Fibroblast of lung (primary cell): ENCODE data around the gene PPP2R1A. TPM values are rescaled to one million over a fixed set of nuclear protein-coding genes. Genes with fewer than 3 reads are reported as not detected.

Source experiments
- DNase-seq, 2 donors: peaks; one replicate each; pipeline versions ENCODE4 v3.0.0 to v3.0.0-alpha.2; 2010; ENCODE audit warnings: low read depth in 2 of 2
- H2AFZ ChIP-seq: 2 replicates; pipeline ENCODE4 v1.5.1; 2012; ENCODE audit warnings: low read length, control low read depth, inconsistent platforms
- H3K27ac ChIP-seq: 2 replicates; pipeline ENCODE4 v1.5.1; 2011; ENCODE audit warnings: low read length, control low read depth; ENCODE audit not compliant: insufficient read depth
- H3K27me3 ChIP-seq: 2 replicates; pipeline ENCODE4 v1.5.1; 2011; ENCODE audit warnings: mild to moderate bottlenecking, low read length; ENCODE audit not compliant: control insufficient read depth, insufficient read depth
- H3K36me3 ChIP-seq: 2 replicates; pipeline ENCODE4 v1.5.1; 2011; ENCODE audit warnings: low read length; ENCODE audit not compliant: control insufficient read depth, insufficient read depth
- H3K4me1 ChIP-seq: 2 replicates; pipeline ENCODE4 v1.5.1; 2011; ENCODE audit warnings: low read length; ENCODE audit not compliant: control insufficient read depth, insufficient read depth; ENCODE audit errors: extremely low read depth
- H3K4me2 ChIP-seq: 2 replicates; pipeline ENCODE4 v1.5.1; 2011; ENCODE audit warnings: low read length, control low read depth; ENCODE audit not compliant: insufficient read depth; ENCODE audit errors: extremely low read depth
- H3K4me3 ChIP-seq, 4 experiments: fragments of 200-600 bp in 1 of 4; sonication (generic) in 1 of 4; replicated peaks in 1 of 4; 2 replicates each; pipeline ENCODE4 v1.5.1; 2011 to 2016; ENCODE audit warnings: low read length in 4 of 4, low read depth in 3 of 4, mild to moderate bottlenecking in 3 of 4, control low read depth in 2 of 4, inconsistent platforms in 1 of 4, mixed read lengths in 1 of 4; ENCODE audit not compliant: insufficient read depth in 1 of 4; ENCODE audit errors: control extremely low read depth in 1 of 4
- H3K79me2 ChIP-seq: 2 replicates; pipeline ENCODE4 v1.5.1; 2012; ENCODE audit warnings: mild to moderate bottlenecking, low read length, inconsistent platforms; ENCODE audit not compliant: control insufficient read depth, insufficient read depth
- H3K9ac ChIP-seq: 2 replicates; pipeline ENCODE4 v1.5.1; 2011; ENCODE audit warnings: mild to moderate bottlenecking, low read length, control low read depth; ENCODE audit not compliant: insufficient read depth
- H3K9me3 ChIP-seq: 2 replicates; pipeline ENCODE4 v1.5.1; 2012; ENCODE audit warnings: low read depth, low read length; ENCODE audit not compliant: control insufficient read depth, insufficient read depth
- H4K20me1 ChIP-seq: 2 replicates; pipeline ENCODE4 v1.5.1; 2011; ENCODE audit warnings: low read length; ENCODE audit not compliant: control insufficient read depth, insufficient read depth; ENCODE audit errors: extremely low read depth
- EZH2 ChIP-seq: IDR thresholded peaks from 2 replicates; pipeline ENCODE4 v1.5.1; 2012; ENCODE audit warnings: low read length, control low read depth, mild to moderate bottlenecking; ENCODE audit errors: missing control alignments
- polyA plus RNA-seq, 2 donors: library from polyadenylated mRNA; depleted of rRNA in 1 of 2; stranded (reverse) in 1 of 2; unstranded in 1 of 2; fragments of >200 nt; gene quantifications; 2 replicates each; pipeline ENCODE4 v1.2.1, GENCODE V29; 2011 to 2012; ENCODE audit warnings: missing spikeins in 1 of 2
- total RNA-seq: library from RNA; depleted of rRNA; stranded (reverse); fragments of >200 nt; gene quantifications from 2 replicates; pipeline ENCODE4 v1.2.1, GENCODE V29; 2014
- TF ChIP-seq, protein P1 (sequence below), 2 donors: IDR thresholded peaks in 1 of 2; conservative IDR thresholded peaks in 1 of 2; 1 replicate in 1 of 2; 2 replicates in 1 of 2; pipeline ENCODE4 v1.5.1; 2011 to 2012; ENCODE audit warnings: low read length in 2 of 2, control low read depth in 1 of 2, inconsistent platforms in 1 of 2, low read depth in 1 of 2, mild to moderate bottlenecking in 1 of 2

PPP2R1A gene
- total and polyA plus RNA-seq, 2 donors (not counting 1 experiment from before 2014, with no cell fraction given): 115 to 171 TPM

GRCh38 chr19:52270266-52270885, 80.5 kb downstream of the PPP2R1A start:
- peak overlapping the region; percentile 50 to 92 (median 90) for H3K4me3 ChIP-seq
- DNase-seq: peak in 1 of 2 donors; percentile 15
- no peaks in the 10 kb centered on the region for H3K9me3 ChIP-seq
- TF ChIP-seq, protein P1, sequence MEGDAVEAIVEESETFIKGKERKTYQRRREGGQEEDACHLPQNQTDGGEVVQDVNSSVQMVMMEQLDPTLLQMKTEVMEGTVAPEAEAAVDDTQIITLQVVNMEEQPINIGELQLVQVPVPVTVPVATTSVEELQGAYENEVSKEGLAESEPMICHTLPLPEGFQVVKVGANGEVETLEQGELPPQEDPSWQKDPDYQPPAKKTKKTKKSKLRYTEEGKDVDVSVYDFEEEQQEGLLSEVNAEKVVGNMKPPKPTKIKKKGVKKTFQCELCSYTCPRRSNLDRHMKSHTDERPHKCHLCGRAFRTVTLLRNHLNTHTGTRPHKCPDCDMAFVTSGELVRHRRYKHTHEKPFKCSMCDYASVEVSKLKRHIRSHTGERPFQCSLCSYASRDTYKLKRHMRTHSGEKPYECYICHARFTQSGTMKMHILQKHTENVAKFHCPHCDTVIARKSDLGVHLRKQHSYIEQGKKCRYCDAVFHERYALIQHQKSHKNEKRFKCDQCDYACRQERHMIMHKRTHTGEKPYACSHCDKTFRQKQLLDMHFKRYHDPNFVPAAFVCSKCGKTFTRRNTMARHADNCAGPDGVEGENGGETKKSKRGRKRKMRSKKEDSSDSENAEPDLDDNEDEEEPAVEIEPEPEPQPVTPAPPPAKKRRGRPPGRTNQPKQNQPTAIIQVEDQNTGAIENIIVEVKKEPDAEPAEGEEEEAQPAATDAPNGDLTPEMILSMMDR (conservative IDR thresholded peaks at IDR 0.05 in 1 of 2, IDR thresholded peaks at IDR 0.05 in 1 of 2; ENCODE audit: low read depth in 1 of 2, low read length in 2 of 2): no peak
- no peak for TF ChIP-seq EZH2
- peaks cover 31% of the 10 kb centered on the region for H3K79me2 ChIP-seq
- H3K27me3 ChIP-seq: no peaks in the 10 kb centered on the region
- peak overlapping the region; percentile 71 for H2AFZ ChIP-seq
- no peaks in the 10 kb centered on the region for H4K20me1 ChIP-seq
- peak overlapping the region; percentile 93 for H3K4me2 ChIP-seq
- H3K4me1 ChIP-seq: no peaks in the 10 kb centered on the region
- H3K27ac ChIP-seq: peak overlapping the region; percentile 97
- H3K36me3 ChIP-seq: peaks cover 2% of the 10 kb centered on the region
- peak overlapping the region; percentile 92 for H3K9ac ChIP-seq

DNA sequence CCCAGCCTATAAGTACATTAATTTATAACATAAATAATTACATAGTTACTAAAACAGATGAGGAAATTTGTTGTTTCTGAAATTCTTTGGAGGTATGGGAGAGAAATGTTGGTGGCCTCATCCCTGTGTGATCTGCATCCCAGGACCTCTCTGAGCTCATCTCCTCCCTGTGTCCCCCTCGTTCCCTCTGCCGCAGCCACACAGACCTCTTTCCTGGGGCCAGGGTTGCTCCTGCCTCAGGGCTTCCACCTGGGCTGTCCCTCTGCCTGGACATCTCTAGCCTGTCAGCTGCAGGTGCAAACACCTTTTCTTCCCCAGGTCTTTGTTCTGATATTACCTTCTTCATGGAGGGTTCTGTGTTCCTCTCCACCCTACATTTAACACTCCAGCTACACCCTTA, 83.4 kb downstream of the PPP2R1A start:
- Histone ChIP-seq H3K4me3 (no peak overlapping the region), H3K79me2 (peaks cover 45% of the 10 kb centered on the region), H3K4me1 (no peaks in the 10 kb centered on the region), H2AFZ (no peak overlapping the region), H3K27ac (no peak overlapping the region), H3K9me3 (no peaks in the 10 kb centered on the region), H3K9ac (no peak overlapping the region), H3K4me2 (no peak overlapping the region), H3K27me3 (no peaks in the 10 kb centered on the region), H4K20me1 (no peaks in the 10 kb centered on the region), H3K36me3 (peaks cover 2% of the 10 kb centered on the region)
- no peak for DNase-seq
- TF ChIP-seq EZH2: no peak
- TF ChIP-seq, protein P1 (conservative IDR thresholded peaks at IDR 0.05 in 1 of 2, IDR thresholded peaks at IDR 0.05 in 1 of 2; ENCODE audit: low read depth in 1 of 2, low read length in 2 of 2): no peak

GRCh38 chr19:52274191-52274590, 84.3 kb downstream of the PPP2R1A start:
- no peaks in the 10 kb centered on the region for H4K20me1 ChIP-seq
- peaks cover 2% of the 10 kb centered on the region for H3K36me3 ChIP-seq
- H3K27me3 ChIP-seq: no peaks in the 10 kb centered on the region
- H3K4me1 ChIP-seq: no peaks in the 10 kb centered on the region
- H3K4me3 ChIP-seq: no peak overlapping the region
- H3K79me2 ChIP-seq: peaks cover 47% of the 10 kb centered on the region
- no peak overlapping the region for H3K9ac ChIP-seq
- H2AFZ ChIP-seq: no peak overlapping the region
- H3K9me3 ChIP-seq: no peaks in the 10 kb centered on the region
- no peak for DNase-seq
- no peak overlapping the region for H3K27ac ChIP-seq
- TF ChIP-seq, protein P1 (conservative IDR thresholded peaks at IDR 0.05 in 1 of 2, IDR thresholded peaks at IDR 0.05 in 1 of 2; ENCODE audit: low read depth in 1 of 2, low read length in 2 of 2): no peak
- no peak for TF ChIP-seq EZH2
- no peak overlapping the region for H3K4me2 ChIP-seq
